Heart right ventricle (tissue), 16 donors: ENCODE measurements around the gene IP6K3. TPM values are rescaled to one million over a fixed set of nuclear protein-coding genes. Genes with fewer than 3 reads are reported as not detected.
A peak's percentile ranks its signal among the peaks of the same experiment; 100 is the strongest.

Experiments used
- ATAC-seq, 8 donors: fragments of 200-7000 bp; cut with Tn5 transposase; one replicate each; pipeline ENCODE4 v1.9.1; 2020; ENCODE audit warnings: mild to moderate bottlenecking in 8 of 8, moderate library complexity in 8 of 8, moderate number of reproducible peaks in 1 of 8
- DNase-seq, 2 donors: peaks; one replicate each; pipeline ENCODE4 v3.0.0-alpha.2; 2020
- H3K27ac ChIP-seq, 10 donors: fragments of 200-600 bp; sonication (generic) in 2 of 10; one replicate each; pipeline versions ENCODE4 v1.5.0 to v1.8.0; 2020 to 2022; ENCODE audit warnings: mild to moderate bottlenecking in 3 of 10
- H3K27me3 ChIP-seq, 7 donors: fragments of 200-600 bp; one replicate each; pipeline ENCODE4 v1.8.0; 2021 to 2022; ENCODE audit warnings: mild to moderate bottlenecking in 2 of 7
- H3K36me3 ChIP-seq, 9 donors: fragments of 200-600 bp; sonication (generic) in 1 of 9; one replicate each; pipeline versions ENCODE4 v1.5.0 to v1.8.0; 2020 to 2022; ENCODE audit warnings: mild to moderate bottlenecking in 2 of 9
- H3K4me1 ChIP-seq, 9 donors: fragments of 200-600 bp; sonication (generic) in 1 of 9; one replicate each; pipeline versions ENCODE4 v1.5.0 to v1.8.0; 2020 to 2022; ENCODE audit warnings: mild to moderate bottlenecking in 4 of 9
- H3K4me3 ChIP-seq, 10 donors: fragments of 200-600 bp; sonication (generic) in 2 of 10; one replicate each; pipeline versions ENCODE4 v1.5.0 to v1.8.0; 2020 to 2022; ENCODE audit warnings: mild to moderate bottlenecking in 7 of 10, moderate library complexity in 2 of 10
- H3K9me3 ChIP-seq, 11 donors: fragments of 200-600 bp in 10 of 11; sonication (generic) in 2 of 11; one replicate each; pipeline versions ENCODE4 v1.5.0 to v1.8.0; 2013 to 2022; ENCODE audit warnings: mild to moderate bottlenecking in 2 of 11, control low read depth in 1 of 11, moderate library complexity in 1 of 11
- WGBS, 2 donors: extraction: QIAGEN DNeasy Blood & Tissue Kit; methylation state at CpG; one replicate each; pipeline ENCODE4 v1.1.7; 2013; ENCODE audit warnings: inconsistent platforms in 1 of 2; 5-methylcytosine and 5-hydroxymethylcytosine counted together
- intact Hi-C, 10 donors: fragments of 100-400 bp; cut with DNase I; formaldehyde crosslinking; loops; one replicate each; pipeline versions ENCODE4 v1.11.1 to v1.14.2; 2022
- polyA plus RNA-seq, 2 donors: library from polyadenylated mRNA; stranded (reverse); fragments of 200-250 nt; gene quantifications; one replicate each; pipeline ENCODE4 v1.2.3, GENCODE V29; 2013
- total RNA-seq, 10 donors: library from RNA; stranded (reverse); fragmentation: NEBNext Ultra II Directional in 3 of 10; extraction: Animal tissue kit (Norgen Biotek cat#: 25700) in 3 of 10; gene quantifications; one replicate each; pipeline versions ENCODE4 v1.2.1 to v1.2.4, GENCODE V29; 2021 to 2023
- TF ChIP-seq, protein P1 (sequence below), 9 donors: fragments of 200-600 bp; sonication (generic) in 2 of 9; IDR thresholded peaks; one replicate each; pipeline versions ENCODE4 v1.5.0 to v1.8.0; 2021 to 2022; ENCODE audit warnings: antibody characterized with exemption in 9 of 9, mild to moderate bottlenecking in 5 of 9, moderate library complexity in 1 of 9
- donor health status: Arrhythmogenic right ventricular cardiomyopathy.
- donor health status: ischemic (EF 13 %, LVEDD 7.1; RV severe dilation, severe dysfunction).
- donor health status: healthy with polysubstance abuse.
- donor health status: DM: no; HTN: yes; CAD: no.
- donor health status: DM: no; HTN: no; CAD: no.
- donor health status: ischemic (EF 25% LVEDD 6.9; RV normal size, moderate dysfunction).
- donor health status: ischemic (EF 25% LVEDD 5.7; RV mildly dilated, moderate dysfunction).
- donor health status: healthy.
- donor health status: DM: yes; HTN: yes; CAD: no.
- donor health status: Ischemic cardiomyopathy.
- donor health status: ischemic (EF 35%, LVEDD 5.7; RV mildly dilated, moderate dysfunction).
- donor health status: nonischemic (EF 11% LVEDD 7.7; RV severe dilation, severe dysfunction).
- donor health status: DM: yes; HTN: yes; CAD: no.
- donor health status: PGD.
- donor health status: ischemic (EF 29% LVEDD 5.4; RV normal size, mild dysfunction).
- donor health status: nonischemic (EF 23%, LVEDD 6.1; RV moderate dilation, normal function).

The IP6K3 gene
- total and polyA plus RNA-seq, 12 donors, result 15.9 to 55.7 (median 27.5) TPM

- H3K27ac ChIP-seq, result peak overlapping the region in 9 of 10 donors; percentile 69 to 94 (median 78)
- no peaks in the 10 kb centered on the region for H3K9me3 ChIP-seq
- peaks cover 0 to 14% (median 0%) of the 10 kb centered on the region in 9 donors for H3K36me3 ChIP-seq
- ATAC-seq (no peak), DNase-seq (no peak)
- H3K4me1 ChIP-seq, result peaks cover 9 to 73% (median 48%) of the 10 kb centered on the region in 9 donors
- H3K4me3 ChIP-seq, result no peak overlapping the region
- intact Hi-C loops, result no loop called here
- H3K27me3 ChIP-seq, result peaks cover 0 to 6% (median 0%) of the 10 kb centered on the region in 7 donors
- TF ChIP-seq, protein P1, sequence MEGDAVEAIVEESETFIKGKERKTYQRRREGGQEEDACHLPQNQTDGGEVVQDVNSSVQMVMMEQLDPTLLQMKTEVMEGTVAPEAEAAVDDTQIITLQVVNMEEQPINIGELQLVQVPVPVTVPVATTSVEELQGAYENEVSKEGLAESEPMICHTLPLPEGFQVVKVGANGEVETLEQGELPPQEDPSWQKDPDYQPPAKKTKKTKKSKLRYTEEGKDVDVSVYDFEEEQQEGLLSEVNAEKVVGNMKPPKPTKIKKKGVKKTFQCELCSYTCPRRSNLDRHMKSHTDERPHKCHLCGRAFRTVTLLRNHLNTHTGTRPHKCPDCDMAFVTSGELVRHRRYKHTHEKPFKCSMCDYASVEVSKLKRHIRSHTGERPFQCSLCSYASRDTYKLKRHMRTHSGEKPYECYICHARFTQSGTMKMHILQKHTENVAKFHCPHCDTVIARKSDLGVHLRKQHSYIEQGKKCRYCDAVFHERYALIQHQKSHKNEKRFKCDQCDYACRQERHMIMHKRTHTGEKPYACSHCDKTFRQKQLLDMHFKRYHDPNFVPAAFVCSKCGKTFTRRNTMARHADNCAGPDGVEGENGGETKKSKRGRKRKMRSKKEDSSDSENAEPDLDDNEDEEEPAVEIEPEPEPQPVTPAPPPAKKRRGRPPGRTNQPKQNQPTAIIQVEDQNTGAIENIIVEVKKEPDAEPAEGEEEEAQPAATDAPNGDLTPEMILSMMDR (IDR thresholded peaks at IDR 0.05), result no peak
- 89 to 94% methylated on average over 15 of the region's 15 CpGs for WGBS, 2 donors
Measured at GRCh38 chr6:33726696-33727095, 20.0 kb downstream of the IP6K3 start.

- WGBS, 2 donors, result 86 to 94% methylated on average over 7 of the region's 7 CpGs
- peaks cover 0 to 14% (median 0%) of the 10 kb centered on the region in 9 donors for H3K36me3 ChIP-seq
- H3K4me1 ChIP-seq, result peaks cover 9 to 68% (median 42%) of the 10 kb centered on the region in 9 donors
- intact Hi-C loops, result no loop called here
- ATAC-seq (no peak), DNase-seq (no peak)
- H3K27me3 ChIP-seq, result peaks cover 0 to 6% (median 0%) of the 10 kb centered on the region in 7 donors
- TF ChIP-seq, protein P1 (IDR thresholded peaks at IDR 0.05), result no peak
- H3K9me3 ChIP-seq, result no peaks in the 10 kb centered on the region
- H3K4me3 ChIP-seq, result no peak overlapping the region
- peak overlapping the region in 6 of 10 donors; percentile 73 to 94 (median 80) for H3K27ac ChIP-seq
Measured at GRCh38 chr6:33725891-33726673, 20.6 kb downstream of the IP6K3 start.

- intact Hi-C loops, result no loop called here
- 91 to 93% methylated on average over 13 of the region's 14 CpGs for WGBS, 2 donors
- H3K4me3 ChIP-seq, result no peak overlapping the region
- H3K27me3 ChIP-seq, result peaks cover 0 to 6% (median 0%) of the 10 kb centered on the region in 7 donors
- TF ChIP-seq, protein P1 (IDR thresholded peaks at IDR 0.05), result no peak
- no peaks in the 10 kb centered on the region for H3K9me3 ChIP-seq
- DNase-seq (no peak), ATAC-seq (no peak)
- H3K36me3 ChIP-seq, result peaks cover 0 to 14% (median 0%) of the 10 kb centered on the region in 9 donors
- H3K27ac ChIP-seq, result no peak overlapping the region
- peaks cover 9 to 59% (median 38%) of the 10 kb centered on the region in 9 donors for H3K4me1 ChIP-seq
Measured at GRCh38 chr6:33725222-33725621, 21.5 kb downstream of the IP6K3 start.

GRCh38 chr6:33724102-33725023 lies 22.3 kb downstream of the IP6K3 start:
- DNase-seq (no peak), ATAC-seq (no peak)
- Histone ChIP-seq H3K9me3 (no peaks in the 10 kb centered on the region), H3K4me1 (peaks cover 8 to 52% (median 32%) of the 10 kb centered on the region in 9 donors), H3K36me3 (peaks cover 0 to 14% (median 0%) of the 10 kb centered on the region in 9 donors), H3K27me3 (peaks cover 0 to 6% (median 0%) of the 10 kb centered on the region in 7 donors), H3K4me3 (no peak overlapping the region), H3K27ac (peak overlapping the region in 2 of 10 donors; percentile 16 to 26)
- TF ChIP-seq, protein P1 (IDR thresholded peaks at IDR 0.05), result no peak
- 74% methylated on average over 13 of the region's 13 CpGs for WGBS, 2 donors
- intact Hi-C loops, result loop anchor here in 1 of 10 donors (5.0 kb wide), 1 partner anchor 38 kb away; no protein-coding TSS in a partner anchor
